ENCODE results near the gene CELSR1. TPM values are rescaled to one million over a fixed set of nuclear protein-coding genes. Genes with fewer than 3 reads are reported as not detected.
"Not testable (repeated sequence)": the region's sequence is repeated elsewhere in the genome, so short reads cannot be mapped to it uniquely, and the experiment has no call there.

The CELSR1 gene
- total RNA-seq, 1 donor from 2014 or later: 8.9 TPM

DNA sequence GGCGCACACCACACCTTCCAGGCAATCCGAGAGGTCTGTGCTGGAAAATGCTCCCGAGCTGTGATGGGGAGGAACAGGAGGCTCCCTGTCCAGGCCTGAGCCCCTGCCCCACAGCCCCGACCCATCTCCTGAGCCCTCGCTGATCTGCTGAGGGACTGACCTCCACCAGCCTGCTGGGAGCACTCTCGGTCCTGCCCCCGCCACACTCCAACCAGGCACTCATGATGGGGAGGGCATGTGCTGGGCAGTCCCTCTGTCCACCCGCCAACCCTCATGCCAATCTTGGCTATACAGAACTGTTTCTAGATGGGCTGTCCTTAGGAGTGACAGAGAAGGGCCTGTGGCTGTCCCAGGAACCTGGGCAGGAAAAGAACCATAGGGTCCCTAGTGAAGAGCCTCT is 131.1 kb downstream of the CELSR1 start:
- Histone ChIP-seq H3K27me3 (ENCODE audit: low read depth) (no peaks in the 10 kb centered on the region), H3K4me1 (peaks cover 11% of the 10 kb centered on the region), H3K4me3 (no peak overlapping the region), H3K9me3 (replicated peaks) (no peaks in the 10 kb centered on the region), H3K27ac (replicated peaks) (peak overlapping the region; percentile 60), H3K36me3 (no peaks in the 10 kb centered on the region)
- TF ChIP-seq, protein P1, sequence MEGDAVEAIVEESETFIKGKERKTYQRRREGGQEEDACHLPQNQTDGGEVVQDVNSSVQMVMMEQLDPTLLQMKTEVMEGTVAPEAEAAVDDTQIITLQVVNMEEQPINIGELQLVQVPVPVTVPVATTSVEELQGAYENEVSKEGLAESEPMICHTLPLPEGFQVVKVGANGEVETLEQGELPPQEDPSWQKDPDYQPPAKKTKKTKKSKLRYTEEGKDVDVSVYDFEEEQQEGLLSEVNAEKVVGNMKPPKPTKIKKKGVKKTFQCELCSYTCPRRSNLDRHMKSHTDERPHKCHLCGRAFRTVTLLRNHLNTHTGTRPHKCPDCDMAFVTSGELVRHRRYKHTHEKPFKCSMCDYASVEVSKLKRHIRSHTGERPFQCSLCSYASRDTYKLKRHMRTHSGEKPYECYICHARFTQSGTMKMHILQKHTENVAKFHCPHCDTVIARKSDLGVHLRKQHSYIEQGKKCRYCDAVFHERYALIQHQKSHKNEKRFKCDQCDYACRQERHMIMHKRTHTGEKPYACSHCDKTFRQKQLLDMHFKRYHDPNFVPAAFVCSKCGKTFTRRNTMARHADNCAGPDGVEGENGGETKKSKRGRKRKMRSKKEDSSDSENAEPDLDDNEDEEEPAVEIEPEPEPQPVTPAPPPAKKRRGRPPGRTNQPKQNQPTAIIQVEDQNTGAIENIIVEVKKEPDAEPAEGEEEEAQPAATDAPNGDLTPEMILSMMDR (IDR thresholded peaks at IDR 0.05; ENCODE audit: borderline replicate concordance): no peak
- peak; percentile 49 for DNase-seq
- intact Hi-C loops (cut with micrococcal nuclease): no loop called here

DNA sequence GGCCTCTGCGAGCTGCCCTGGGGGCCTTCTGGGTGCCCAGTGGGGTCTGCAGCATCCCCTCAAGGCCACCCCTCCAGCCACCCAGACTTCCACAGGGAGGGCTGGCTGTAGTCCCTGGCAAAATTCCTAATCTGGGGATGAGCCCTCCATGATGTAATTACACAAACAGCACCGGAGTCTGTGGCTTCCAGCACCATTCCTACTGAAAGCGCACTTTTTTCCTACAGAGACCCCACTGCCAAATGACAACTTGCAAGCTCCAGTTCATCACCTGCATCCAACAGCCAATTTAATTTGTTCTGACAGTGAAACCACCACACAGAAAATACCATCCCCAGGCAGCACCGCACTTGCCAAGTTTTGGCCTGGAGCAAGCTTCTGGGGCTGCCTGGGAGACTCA is 131.5 kb downstream of the CELSR1 start:
- Histone ChIP-seq H3K27ac (replicated peaks) (peak overlapping the region; percentile 60), H3K9me3 (replicated peaks) (no peaks in the 10 kb centered on the region), H3K4me1 (peaks cover 11% of the 10 kb centered on the region), H3K27me3 (ENCODE audit: low read depth) (no peaks in the 10 kb centered on the region), H3K4me3 (no peak overlapping the region), H3K36me3 (no peaks in the 10 kb centered on the region)
- intact Hi-C loops (cut with micrococcal nuclease): no loop called here
- DNase-seq: no peak
- TF ChIP-seq, protein P1 (IDR thresholded peaks at IDR 0.05; ENCODE audit: borderline replicate concordance): no peak

DNA sequence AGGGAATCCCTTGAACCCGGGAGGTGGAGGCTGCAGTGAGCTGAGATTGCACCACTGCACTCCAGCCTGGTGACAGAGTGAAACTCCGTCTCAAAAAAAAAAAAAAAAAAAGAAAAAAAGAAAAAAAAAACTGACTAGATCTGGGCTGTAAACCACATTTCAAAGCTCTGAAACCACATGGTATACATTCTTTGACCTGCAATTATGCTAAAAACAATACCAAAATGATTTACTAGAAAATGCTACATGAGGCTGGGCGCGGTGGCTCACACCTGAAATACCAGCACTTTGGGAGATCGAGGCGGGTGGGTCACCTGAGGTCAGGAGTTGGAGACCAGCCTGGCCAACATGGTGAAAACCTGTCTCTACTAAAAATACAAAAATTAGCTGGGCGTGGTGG is 133.5 kb downstream of the CELSR1 start:
- H3K4me3 ChIP-seq; H3K9me3 ChIP-seq (replicated peaks); DNase-seq; H3K36me3 ChIP-seq; intact Hi-C loops (cut with micrococcal nuclease); H3K27me3 ChIP-seq (ENCODE audit: low read depth); H3K27ac ChIP-seq (replicated peaks): not testable (repeated sequence)
- H3K4me1 ChIP-seq: peaks cover 11% of the 10 kb centered on the region

DNA sequence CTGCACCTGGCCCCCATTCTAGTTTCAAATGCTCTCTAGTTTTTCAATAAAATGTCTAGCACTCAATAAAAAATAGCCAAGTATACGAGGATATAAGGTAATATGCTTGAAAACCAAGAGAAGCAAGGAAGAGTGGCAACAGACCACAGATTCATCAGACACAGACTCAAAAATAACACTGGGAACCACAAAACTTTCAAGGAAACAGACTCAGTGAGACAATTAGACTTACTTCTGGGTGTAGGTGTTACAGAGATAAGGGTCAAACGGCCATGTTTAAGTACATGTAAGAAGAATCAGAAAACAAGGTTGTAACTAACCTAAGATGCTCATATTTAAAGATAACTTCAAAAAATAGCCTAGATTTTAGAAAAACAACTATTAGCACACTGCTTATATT is 134.9 kb downstream of the CELSR1 start:
- H3K4me3 ChIP-seq: no peak overlapping the region
- H3K27me3 ChIP-seq (ENCODE audit: low read depth): no peaks in the 10 kb centered on the region
- no peaks in the 10 kb centered on the region for H3K36me3 ChIP-seq
- no peak overlapping the region for H3K27ac ChIP-seq (replicated peaks)
- peaks cover 11% of the 10 kb centered on the region for H3K4me1 ChIP-seq
- no peaks in the 10 kb centered on the region for H3K9me3 ChIP-seq (replicated peaks)
- DNase-seq: no peak
- intact Hi-C loops (cut with micrococcal nuclease): no loop called here
- TF ChIP-seq, protein P1 (IDR thresholded peaks at IDR 0.05; ENCODE audit: borderline replicate concordance): no peak

DNA sequence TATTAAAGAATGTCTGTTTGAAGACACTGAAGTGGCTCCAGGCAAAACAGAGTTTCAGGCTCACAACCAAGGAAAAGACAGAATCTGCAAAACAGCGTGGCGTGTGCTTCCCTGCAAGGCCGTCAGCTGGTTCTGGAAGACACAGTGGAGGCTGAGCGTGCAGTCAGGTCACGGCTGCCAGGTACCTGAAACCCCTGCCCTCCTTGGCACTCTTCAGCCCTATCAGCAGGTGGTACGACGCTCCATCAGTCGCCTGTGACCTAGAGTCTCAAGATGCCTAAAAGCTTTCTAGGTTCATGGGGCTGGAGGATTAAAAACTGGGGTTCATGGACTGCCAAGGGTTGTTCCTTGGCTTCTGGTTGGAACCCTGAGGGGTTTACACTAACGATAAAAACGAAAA is 136.1 kb downstream of the CELSR1 start:
- TF ChIP-seq, protein P1 (IDR thresholded peaks at IDR 0.05; ENCODE audit: borderline replicate concordance): no peak
- no peak for DNase-seq

DNA sequence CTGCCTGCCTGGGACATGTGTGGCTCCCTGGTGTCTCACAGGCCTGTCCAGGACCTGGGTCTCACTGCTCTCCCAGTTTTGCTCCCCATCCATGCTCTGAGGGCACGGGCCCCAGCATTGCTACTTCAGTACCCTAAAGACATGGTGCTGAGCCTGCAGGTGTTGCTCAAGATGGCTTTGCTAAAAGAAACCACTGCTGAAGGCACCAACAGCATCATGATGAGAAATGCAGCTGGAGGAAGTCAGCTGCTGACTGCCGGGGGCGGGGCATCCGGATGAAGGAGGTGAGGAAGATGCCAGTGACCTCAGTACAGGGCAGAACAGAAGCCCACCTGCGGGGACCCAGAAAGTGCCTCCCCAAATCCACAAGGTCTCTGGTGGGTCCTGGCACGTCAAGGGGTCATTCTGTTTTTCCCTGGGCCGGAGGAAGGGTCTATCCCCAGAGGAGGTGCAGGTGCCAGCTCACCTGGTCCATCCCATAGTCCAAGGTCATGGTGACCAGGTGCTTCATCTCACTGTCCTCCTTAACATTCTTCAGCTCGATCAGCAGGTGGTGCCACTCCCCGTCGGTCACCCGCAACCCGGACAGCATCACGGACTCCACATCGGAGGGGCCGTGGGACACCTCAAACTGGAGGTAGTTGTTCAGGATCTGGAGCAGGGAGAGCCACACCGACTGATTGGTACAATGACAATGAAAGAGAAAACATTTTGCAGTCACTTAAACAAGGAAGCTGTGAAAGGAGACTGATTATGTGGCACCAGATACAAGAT is 138.0 kb downstream of the CELSR1 start:
- Histone ChIP-seq H3K27me3 (ENCODE audit: low read depth) (no peaks in the 10 kb centered on the region), H3K4me3 (no peak overlapping the region), H3K36me3 (no peaks in the 10 kb centered on the region), H3K4me1 (no peaks in the 10 kb centered on the region), H3K27ac (replicated peaks) (no peak overlapping the region), H3K9me3 (replicated peaks) (no peaks in the 10 kb centered on the region)
- TF ChIP-seq, protein P1 (IDR thresholded peaks at IDR 0.05; ENCODE audit: borderline replicate concordance): no peak
- DNase-seq: no peak
- intact Hi-C loops (cut with micrococcal nuclease): no loop called here

More for the DNA sequence above, 136.1 kb downstream of the CELSR1 start:
- Histone ChIP-seq H3K9me3 (replicated peaks) (no peaks in the 10 kb centered on the region), H3K36me3 (no peaks in the 10 kb centered on the region), H3K4me1 (peaks cover 6% of the 10 kb centered on the region), H3K4me3 (no peak overlapping the region), H3K27me3 (ENCODE audit: low read depth) (no peaks in the 10 kb centered on the region), H3K27ac (replicated peaks) (no peak overlapping the region)
- intact Hi-C loops (cut with micrococcal nuclease): no loop called here
